HepG2 (cell line): ENCODE measurements around the gene MYADML2. TPM values are rescaled to one million over a fixed set of nuclear protein-coding genes. Genes with fewer than 3 reads are reported as not detected.

ENCODE experiments used
- BRCA1 ChIP-seq: sonication (generic); formaldehyde crosslinking; IDR thresholded peaks from 2 replicates; pipeline ENCODE4 v1.4.0; 2020; ENCODE audit warnings: missing genetic modification reagents
- BRF2 ChIP-seq: sonication (generic); formaldehyde crosslinking; IDR thresholded peaks from 2 replicates; pipeline ENCODE4 v1.8.1; 2022; ENCODE audit warnings: mild to moderate bottlenecking, missing genetic modification reagents
- CSRNP2 ChIP-seq: sonication (generic); formaldehyde crosslinking; conservative IDR thresholded peaks from 2 replicates; pipeline ENCODE4 v1.8.0; 2022; ENCODE audit warnings: low read depth, missing genetic modification reagents
- EEA1 ChIP-seq: sonication (generic); formaldehyde crosslinking; IDR thresholded peaks from 2 replicates; pipeline ENCODE4 v1.5.1; 2020; ENCODE audit warnings: mild to moderate bottlenecking, missing genetic modification reagents, borderline replicate concordance
- EZH2 ChIP-seq: conservative IDR thresholded peaks from 2 replicates; pipeline ENCODE4 v1.6.1; 2012; ENCODE audit warnings: mild to moderate bottlenecking, low read depth, low read length, moderate library complexity
- KMT2A ChIP-seq: sonication (generic); formaldehyde crosslinking; IDR thresholded peaks from 2 replicates; pipeline ENCODE4 v1.4.0; 2020; ENCODE audit warnings: missing genetic modification reagents
- MEIS1 ChIP-seq: sonication (generic); formaldehyde crosslinking; IDR thresholded peaks from 2 replicates; pipeline ENCODE4 v1.9.0; 2021; ENCODE audit warnings: mild to moderate bottlenecking, missing genetic modification reagents, moderate library complexity, borderline replicate concordance
- MYPOP ChIP-seq: sonication (generic); formaldehyde crosslinking; IDR thresholded peaks from 2 replicates; pipeline ENCODE4 v1.8.1; 2023; ENCODE audit warnings: mild to moderate bottlenecking, moderate library complexity, missing genetic modification reagents
- POGZ ChIP-seq: sonication (generic); formaldehyde crosslinking; IDR thresholded peaks from 2 replicates; pipeline ENCODE4 v1.4.0; 2020; ENCODE audit warnings: mild to moderate bottlenecking, missing genetic modification reagents
- PRDM15 ChIP-seq: sonication (generic); formaldehyde crosslinking; IDR thresholded peaks from 2 replicates; pipeline ENCODE4 v1.4.0; 2020; ENCODE audit warnings: missing genetic modification reagents
- TEAD2 ChIP-seq: sonication (generic); formaldehyde crosslinking; IDR thresholded peaks from 2 replicates; pipeline ENCODE4 v1.9.0; 2021; ENCODE audit warnings: missing genetic modification reagents
- ZBTB43 ChIP-seq: sonication (generic); formaldehyde crosslinking; conservative IDR thresholded peaks from 2 replicates; pipeline ENCODE4 v1.4.0; 2020; ENCODE audit warnings: missing genetic modification reagents
- ZBTB44 ChIP-seq: sonication (generic); formaldehyde crosslinking; IDR thresholded peaks from 2 replicates; pipeline ENCODE4 v1.4.0; 2020; ENCODE audit warnings: missing genetic modification reagents
- ZNF430 ChIP-seq: sonication (generic); formaldehyde crosslinking; IDR thresholded peaks from 2 replicates; pipeline ENCODE4 v1.9.0; 2021; ENCODE audit warnings: mild to moderate bottlenecking, missing genetic modification reagents
- ZNF562 ChIP-seq: sonication (generic); formaldehyde crosslinking; IDR thresholded peaks from 2 replicates; pipeline ENCODE4 v1.8.0; 2022; ENCODE audit warnings: missing genetic modification reagents, borderline replicate concordance
- ZNF766 ChIP-seq: sonication (generic); formaldehyde crosslinking; IDR thresholded peaks from 2 replicates; pipeline ENCODE4 v1.5.0; 2020; ENCODE audit warnings: missing genetic modification reagents, borderline replicate concordance
- ZNF788 ChIP-seq: sonication (generic); formaldehyde crosslinking; IDR thresholded peaks from 2 replicates; pipeline ENCODE4 v1.5.0; 2020; ENCODE audit warnings: mild to moderate bottlenecking, missing genetic modification reagents, borderline replicate concordance
- polyA plus RNA-seq, 8 experiments: library from polyadenylated mRNA; depleted of rRNA in 3 of 8; stranded (reverse) in 7 of 8; unstranded in 1 of 8; fragments of >200 nt; fragmentation: Illumina TruSeq in 4 of 8; extraction: Trizol in 4 of 8; gene quantifications; 2 replicates each; pipeline versions ENCODE4 v1.2.1 to v1.2.3, GENCODE V29; 2011 to 2016; ENCODE audit warnings: low read depth in 4 of 8, missing spikeins in 1 of 8, mixed read lengths in 1 of 8; ENCODE audit not compliant: insufficient read depth in 1 of 8
- total RNA-seq, 5 experiments: library from RNA; depleted of rRNA; stranded (reverse); fragments of >200 nt; fragmentation: Illumina TruSeq; extraction: Trizol; gene quantifications; 2 replicates each; pipeline ENCODE4 v1.2.3, GENCODE V29; 2016; ENCODE audit warnings: low read depth in 1 of 5

The MYADML2 gene
- total and polyA plus RNA-seq, 2 of the 13 experiments (the other 11 are each of a cell fraction or from before 2014, with no cell fraction given): not detected

- peak; percentile 78 for TF ChIP-seq PRDM15 (CRISPR knock-in tag)
- TF ChIP-seq MEIS1 (CRISPR knock-in tag): no peak; the same call in 1 of the 2 replicates
- no peak; the same call in none of the 2 replicates for TF ChIP-seq POGZ (CRISPR knock-in tag)
- peak; percentile 82; the same call in 1 of the 2 replicates for TF ChIP-seq MYPOP
- no peak for TF ChIP-seq ZNF430 (CRISPR knock-in tag)
- TF ChIP-seq ZNF766 (CRISPR knock-in tag): 0 out of 2 replicates have a peak, but pooled peaks have one; percentile 43
- peak; percentile 46; the same call in 1 of the 2 replicates for TF ChIP-seq KMT2A (CRISPR knock-in tag)
- TF ChIP-seq ZBTB44: no peak
- TF ChIP-seq ZBTB43: peak; percentile 83; the same call in 1 of the 2 replicates
- 0 out of 2 replicates have a peak, but pooled peaks have one; percentile 31 for TF ChIP-seq BRCA1 (CRISPR knock-in tag)
- TF ChIP-seq EZH2: no peak
- no peak; the same call in 1 of the 2 replicates for TF ChIP-seq EEA1 (CRISPR knock-in tag)
- TF ChIP-seq BRF2 (CRISPR knock-in tag): peak; percentile 54
- no peak for TF ChIP-seq CSRNP2 (CRISPR knock-in tag)
- peak; percentile 83; the same call in 1 of the 2 replicates for TF ChIP-seq ZNF788 (CRISPR knock-in tag)
- TF ChIP-seq ZNF562 (CRISPR knock-in tag): no peak
- TF ChIP-seq TEAD2 (CRISPR knock-in tag): no peak
These were observed 36.8 kb downstream of the MYADML2 start (continued) for GRCh38 chr17:81909966-81910839.
